IPS-18a (cell line): ENCODE results near the gene PDE4D.

Experiments
- H3K27ac ChIP-seq: one replicate; pipeline ENCODE4 v1.5.1; 2013; ENCODE audit warnings: low read length
- H3K27me3 ChIP-seq: one replicate; pipeline ENCODE4 v1.6.1; 2013; ENCODE audit warnings: mild to moderate bottlenecking, low read length; ENCODE audit not compliant: control insufficient read depth, insufficient read depth
- H3K36me3 ChIP-seq: one replicate; pipeline ENCODE4 v1.6.1; 2013; ENCODE audit warnings: low read depth, low read length; ENCODE audit not compliant: control insufficient read depth
- H3K4me1 ChIP-seq: one replicate; pipeline ENCODE4 v1.6.1; 2013; ENCODE audit warnings: low read depth, low read length; ENCODE audit not compliant: control insufficient read depth
- H3K4me3 ChIP-seq: one replicate; pipeline ENCODE4 v1.5.1; 2013; ENCODE audit warnings: low read length
- H3K9ac ChIP-seq: one replicate; pipeline ENCODE4 v1.6.1; 2013; ENCODE audit warnings: mild to moderate bottlenecking, low read length, moderate library complexity
- H3K9me3 ChIP-seq: one replicate; pipeline ENCODE4 v1.6.1; 2013; ENCODE audit warnings: low read depth, low read length; ENCODE audit not compliant: control insufficient read depth

PDE4D gene

GRCh38 chr5:59458966-59459729 lies 434.4 kb downstream of the PDE4D start:
- no peaks in the 10 kb centered on the region for H3K27me3 ChIP-seq
- H3K9ac ChIP-seq: no peak overlapping the region
- H3K36me3 ChIP-seq: no peaks in the 10 kb centered on the region
- H3K9me3 ChIP-seq: no peaks in the 10 kb centered on the region
- H3K4me3 ChIP-seq: no peak overlapping the region
- peaks cover 2% of the 10 kb centered on the region for H3K4me1 ChIP-seq
- no peak overlapping the region for H3K27ac ChIP-seq

DNA sequence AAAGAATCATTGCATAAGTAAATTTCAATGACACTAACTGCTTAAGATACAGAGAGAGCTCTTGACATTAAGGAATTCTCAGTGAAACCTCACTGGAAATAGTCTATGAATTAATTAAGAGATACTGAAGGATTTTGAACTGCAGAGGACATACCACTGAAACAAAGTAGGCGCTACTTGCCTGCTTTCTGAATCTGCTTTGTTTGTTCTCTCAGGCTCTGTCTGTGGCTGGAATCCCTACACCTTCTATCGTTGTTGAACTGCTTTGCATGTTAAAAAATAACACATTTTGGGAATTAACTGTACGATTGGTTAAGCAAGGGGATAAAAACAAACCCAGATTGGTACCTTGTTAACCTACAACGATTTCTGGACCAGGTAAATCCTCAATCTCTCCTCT lies 435.2 kb downstream of the PDE4D start:
- Histone ChIP-seq H3K27me3 (no peaks in the 10 kb centered on the region), H3K9ac (no peak overlapping the region), H3K9me3 (no peaks in the 10 kb centered on the region), H3K36me3 (no peaks in the 10 kb centered on the region), H3K27ac (no peak overlapping the region), H3K4me3 (no peak overlapping the region), H3K4me1 (no peaks in the 10 kb centered on the region)

GRCh38 chr5:59449905-59450644 lies 443.5 kb downstream of the PDE4D start:
- no peak overlapping the region for H3K9ac ChIP-seq
- H3K4me1 ChIP-seq: no peaks in the 10 kb centered on the region
- no peaks in the 10 kb centered on the region for H3K27me3 ChIP-seq
- H3K9me3 ChIP-seq: peaks cover 6% of the 10 kb centered on the region
- no peak overlapping the region for H3K27ac ChIP-seq
- H3K36me3 ChIP-seq: no peaks in the 10 kb centered on the region
- H3K4me3 ChIP-seq: no peak overlapping the region

DNA sequence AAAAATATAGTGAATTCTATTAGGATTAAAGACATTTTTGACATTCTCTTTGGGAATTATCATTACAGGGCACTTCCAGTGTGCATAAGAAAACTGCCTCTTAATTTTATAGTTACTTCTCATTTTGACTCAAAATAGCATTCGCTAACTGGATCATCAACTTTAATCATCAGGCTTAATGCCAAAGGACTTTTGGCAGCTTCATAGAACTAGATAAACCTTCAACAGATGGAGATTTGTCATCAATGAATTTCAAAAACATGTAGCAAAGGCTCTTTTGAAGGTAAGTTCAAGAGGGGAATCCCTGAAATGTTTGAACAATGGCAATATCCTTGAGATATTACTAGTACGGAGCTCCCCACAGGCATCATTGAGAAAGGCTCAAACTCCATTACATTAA lies 447.2 kb downstream of the PDE4D start:
- no peak overlapping the region for H3K9ac ChIP-seq
- no peak overlapping the region for H3K27ac ChIP-seq
- no peaks in the 10 kb centered on the region for H3K27me3 ChIP-seq
- H3K36me3 ChIP-seq: no peaks in the 10 kb centered on the region
- H3K9me3 ChIP-seq: peaks cover 6% of the 10 kb centered on the region
- no peaks in the 10 kb centered on the region for H3K4me1 ChIP-seq
- no peak overlapping the region for H3K4me3 ChIP-seq

DNA sequence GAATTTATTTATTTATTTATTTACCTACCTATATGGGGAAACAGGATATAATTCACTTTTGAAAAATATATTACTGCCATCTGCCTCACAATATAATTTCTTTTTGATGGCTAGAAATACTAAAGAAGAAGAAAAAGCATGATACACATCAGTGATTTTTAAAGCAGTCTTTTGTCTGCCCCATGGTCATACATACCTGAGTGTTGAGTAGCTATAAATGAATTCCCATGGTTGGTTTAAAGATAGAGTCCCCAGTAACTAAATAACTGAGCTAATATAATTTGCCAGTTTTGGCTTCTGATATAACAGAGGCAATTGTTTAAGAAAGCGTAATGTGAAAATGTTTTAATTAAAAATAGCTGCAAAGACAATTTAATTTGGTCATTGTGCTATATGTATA lies 447.8 kb downstream of the PDE4D start:
- Histone ChIP-seq H3K4me3 (no peak overlapping the region), H3K9me3 (peaks cover 6% of the 10 kb centered on the region), H3K9ac (no peak overlapping the region), H3K36me3 (no peaks in the 10 kb centered on the region), H3K4me1 (no peaks in the 10 kb centered on the region), H3K27ac (no peak overlapping the region), H3K27me3 (no peaks in the 10 kb centered on the region)

GRCh38 chr5:59439303-59439702 lies 454.2 kb downstream of the PDE4D start:
- Histone ChIP-seq H3K4me3 (no peak overlapping the region), H3K27ac (no peak overlapping the region), H3K9ac (no peak overlapping the region), H3K36me3 (no peaks in the 10 kb centered on the region), H3K4me1 (no peaks in the 10 kb centered on the region), H3K9me3 (no peaks in the 10 kb centered on the region), H3K27me3 (no peaks in the 10 kb centered on the region)

GRCh38 chr5:59437176-59437575 lies 456.4 kb downstream of the PDE4D start:
- H3K4me3 ChIP-seq: no peak overlapping the region
- no peak overlapping the region for H3K27ac ChIP-seq
- no peaks in the 10 kb centered on the region for H3K4me1 ChIP-seq
- no peaks in the 10 kb centered on the region for H3K36me3 ChIP-seq
- H3K9me3 ChIP-seq: no peaks in the 10 kb centered on the region
- no peak overlapping the region for H3K9ac ChIP-seq
- H3K27me3 ChIP-seq: no peaks in the 10 kb centered on the region

GRCh38 chr5:59436364-59437148 lies 457.0 kb downstream of the PDE4D start:
- Histone ChIP-seq H3K9me3 (no peaks in the 10 kb centered on the region), H3K4me3 (no peak overlapping the region), H3K4me1 (no peaks in the 10 kb centered on the region), H3K27me3 (no peaks in the 10 kb centered on the region), H3K27ac (no peak overlapping the region), H3K9ac (no peak overlapping the region), H3K36me3 (no peaks in the 10 kb centered on the region)

GRCh38 chr5:59433174-59433573 lies 460.4 kb downstream of the PDE4D start:
- Histone ChIP-seq H3K4me3 (no peak overlapping the region), H3K9me3 (no peaks in the 10 kb centered on the region), H3K36me3 (no peaks in the 10 kb centered on the region), H3K9ac (no peak overlapping the region), H3K4me1 (no peaks in the 10 kb centered on the region), H3K27me3 (no peaks in the 10 kb centered on the region), H3K27ac (no peak overlapping the region)

- Histone ChIP-seq H3K4me3 (no peak overlapping the region), H3K9ac (no peak overlapping the region), H3K4me1 (no peaks in the 10 kb centered on the region), H3K27ac (no peak overlapping the region), H3K9me3 (no peaks in the 10 kb centered on the region), H3K36me3 (no peaks in the 10 kb centered on the region), H3K27me3 (no peaks in the 10 kb centered on the region)
These were observed 463.4 kb downstream of the PDE4D start for GRCh38 chr5:59430066-59430685.

DNA sequence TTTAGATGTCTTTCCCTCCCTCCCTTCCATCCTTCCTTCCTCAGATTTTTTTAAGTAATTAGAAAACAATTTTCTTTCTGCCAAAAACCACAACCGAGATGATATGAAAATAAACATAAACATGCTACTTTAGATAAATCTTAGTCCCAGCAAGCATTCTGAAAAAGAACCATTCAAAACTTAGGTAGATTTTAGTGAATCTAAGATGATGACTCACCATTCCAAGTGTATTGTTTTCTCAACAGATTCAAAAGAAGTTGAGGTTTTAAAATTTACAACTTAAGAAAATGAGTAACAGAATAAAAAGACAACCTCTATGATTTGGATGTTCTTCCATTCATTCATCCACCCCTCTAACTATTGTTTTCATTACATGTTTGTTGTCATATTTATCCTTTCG lies 465.1 kb downstream of the PDE4D start:
- no peaks in the 10 kb centered on the region for H3K4me1 ChIP-seq
- H3K27ac ChIP-seq: no peak overlapping the region
- H3K9ac ChIP-seq: no peak overlapping the region
- H3K9me3 ChIP-seq: no peaks in the 10 kb centered on the region
- H3K4me3 ChIP-seq: no peak overlapping the region
- no peaks in the 10 kb centered on the region for H3K27me3 ChIP-seq
- H3K36me3 ChIP-seq: no peaks in the 10 kb centered on the region
